ENCODE measurements around the gene B9D1. TPM values are rescaled to one million over a fixed set of nuclear protein-coding genes. Genes with fewer than 3 reads are reported as not detected.

The B9D1 gene
- polyA plus RNA-seq, 3 donors = 1.0 TPM; not detected in 2

DNA sequence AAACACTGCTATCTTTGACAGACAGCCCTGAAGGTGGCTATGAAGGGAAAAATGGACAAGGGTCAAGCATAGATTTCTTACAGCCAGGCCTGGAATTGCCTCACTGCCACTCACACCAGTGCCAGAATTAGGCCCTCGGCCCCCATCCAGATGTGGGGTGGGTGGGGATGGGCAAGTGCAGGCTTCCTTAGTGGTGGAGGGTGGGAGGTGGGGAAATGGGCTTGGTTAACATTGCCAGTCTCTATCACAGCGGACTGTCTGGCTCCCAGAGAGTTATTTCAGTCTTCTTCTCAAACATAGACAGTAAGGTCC is 24.9 kb downstream of the B9D1 start:
- no peak overlapping the region for H3K27ac Mint-ChIP-seq
- TF ChIP-seq, protein P1, sequence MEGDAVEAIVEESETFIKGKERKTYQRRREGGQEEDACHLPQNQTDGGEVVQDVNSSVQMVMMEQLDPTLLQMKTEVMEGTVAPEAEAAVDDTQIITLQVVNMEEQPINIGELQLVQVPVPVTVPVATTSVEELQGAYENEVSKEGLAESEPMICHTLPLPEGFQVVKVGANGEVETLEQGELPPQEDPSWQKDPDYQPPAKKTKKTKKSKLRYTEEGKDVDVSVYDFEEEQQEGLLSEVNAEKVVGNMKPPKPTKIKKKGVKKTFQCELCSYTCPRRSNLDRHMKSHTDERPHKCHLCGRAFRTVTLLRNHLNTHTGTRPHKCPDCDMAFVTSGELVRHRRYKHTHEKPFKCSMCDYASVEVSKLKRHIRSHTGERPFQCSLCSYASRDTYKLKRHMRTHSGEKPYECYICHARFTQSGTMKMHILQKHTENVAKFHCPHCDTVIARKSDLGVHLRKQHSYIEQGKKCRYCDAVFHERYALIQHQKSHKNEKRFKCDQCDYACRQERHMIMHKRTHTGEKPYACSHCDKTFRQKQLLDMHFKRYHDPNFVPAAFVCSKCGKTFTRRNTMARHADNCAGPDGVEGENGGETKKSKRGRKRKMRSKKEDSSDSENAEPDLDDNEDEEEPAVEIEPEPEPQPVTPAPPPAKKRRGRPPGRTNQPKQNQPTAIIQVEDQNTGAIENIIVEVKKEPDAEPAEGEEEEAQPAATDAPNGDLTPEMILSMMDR (IDR thresholded peaks at IDR 0.05) = no peak
- Histone ChIP-seq H3K9me3 (replicated peaks in 1 of 2; ENCODE audit: control insufficient read depth in 1 of 2, insufficient read depth in 1 of 2, low read length in 2 of 2) (no peaks in the 10 kb centered on the region), H3K27ac (ENCODE audit: low read depth in 1 of 2, low read length in 2 of 2) (no peak overlapping the region), H3K36me3 (replicated peaks in 1 of 2; ENCODE audit: control insufficient read depth in 1 of 2, insufficient read depth in 2 of 2, low read length in 2 of 2) (no peaks in the 10 kb centered on the region), H3K4me1 (ENCODE audit: control insufficient read depth in 1 of 2, insufficient read depth in 2 of 2, low read length in 2 of 2) (no peaks in the 10 kb centered on the region), H2AFZ (ENCODE audit: insufficient read depth, low read depth, low read length, poor library complexity, severe bottlenecking) (no peak overlapping the region), H3K27me3 (ENCODE audit: control insufficient read depth in 2 of 2, insufficient read depth in 2 of 2, low read length in 2 of 2) (peaks cover 0 to 41% of the 10 kb centered on the region in 2 donors), H3K4me3 (replicated peaks in 1 of 3; ENCODE audit: low read depth in 2 of 3, low read length in 3 of 3) (no peak overlapping the region), H3K4me2 (replicated peaks; ENCODE audit: extremely low read depth, low read length, poor library complexity, severe bottlenecking) (no peak overlapping the region), H3K79me2 (ENCODE audit: insufficient read depth, low read length) (no peaks in the 10 kb centered on the region), H4K20me1 (ENCODE audit: insufficient read depth, low read length) (no peaks in the 10 kb centered on the region), H3K9ac (ENCODE audit: insufficient read depth, low read length, poor library complexity, severe bottlenecking) (no peak overlapping the region)
- H3K4me1 Mint-ChIP-seq = no peaks in the 10 kb centered on the region
- H3K9me3 Mint-ChIP-seq = peaks cover 0 to 3% (median 0%) of the 10 kb centered on the region in 7 donors
- H3K36me3 Mint-ChIP-seq = no peaks in the 10 kb centered on the region
- no CpG with 5 or more reads among the region's 2 CpGs for WGBS (ENCODE audit: insufficient coverage)
- DNase-seq = no peak
- peak overlapping the region in 1 of 2 donors; percentile 39 for H3K4me3 Mint-ChIP-seq
- intact Hi-C loops (cut with micrococcal nuclease) = loop anchor here in 1 of 2 donors (5.0 kb wide), 1 partner anchor 40 kb away; no protein-coding TSS in a partner anchor
- H3K27me3 Mint-ChIP-seq (ENCODE audit: low read depth in 3 of 3) = peaks cover 25 to 57% (median 27%) of the 10 kb centered on the region in 3 donors

DNA sequence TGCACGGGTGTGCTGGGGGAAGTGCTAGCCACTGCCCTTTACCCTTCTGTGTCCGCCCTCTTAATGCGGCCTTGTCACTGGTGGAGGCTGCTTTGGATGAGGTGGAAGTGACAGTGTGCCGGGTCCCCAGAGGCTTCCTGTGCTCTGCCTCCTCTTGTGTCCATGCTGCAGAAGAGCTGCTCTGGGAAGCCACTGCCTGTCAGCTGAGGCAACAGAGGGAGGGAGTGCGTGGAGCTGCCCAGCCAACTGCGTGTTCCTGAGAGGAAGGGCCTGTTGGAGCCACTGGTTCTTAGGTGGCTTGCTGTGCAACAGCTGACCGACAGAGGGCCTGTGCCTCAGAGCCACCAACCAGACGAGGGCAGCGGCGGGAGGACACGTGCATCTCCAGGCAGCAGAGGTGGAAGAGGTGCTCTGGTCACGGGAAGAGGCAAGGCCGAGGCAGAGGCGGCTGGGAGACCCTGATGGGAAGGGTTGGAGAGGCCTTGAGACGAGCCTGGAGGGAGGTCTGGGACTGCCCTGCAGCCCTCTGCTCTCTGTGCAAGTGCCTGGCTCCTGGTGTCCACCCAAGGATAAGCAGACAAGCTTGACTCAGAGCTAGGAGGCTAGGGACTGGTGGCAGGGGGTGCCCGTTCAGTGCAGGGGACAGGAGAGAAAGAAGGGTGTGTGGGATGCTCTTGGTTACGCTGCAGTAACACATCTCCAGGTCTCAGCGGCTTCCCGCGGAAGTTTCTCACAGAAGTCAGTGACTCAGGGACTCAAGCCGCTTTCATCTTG is 25.4 kb downstream of the B9D1 start:
- Histone ChIP-seq H3K27ac (ENCODE audit: low read depth in 1 of 2, low read length in 2 of 2) (no peak overlapping the region), H3K4me3 (replicated peaks in 1 of 3; ENCODE audit: low read depth in 2 of 3, low read length in 3 of 3) (no peak overlapping the region), H3K9ac (ENCODE audit: insufficient read depth, low read length, poor library complexity, severe bottlenecking) (no peak overlapping the region), H2AFZ (ENCODE audit: insufficient read depth, low read depth, low read length, poor library complexity, severe bottlenecking) (no peak overlapping the region), H3K79me2 (ENCODE audit: insufficient read depth, low read length) (no peaks in the 10 kb centered on the region), H3K9me3 (replicated peaks in 1 of 2; ENCODE audit: control insufficient read depth in 1 of 2, insufficient read depth in 1 of 2, low read length in 2 of 2) (no peaks in the 10 kb centered on the region), H3K27me3 (ENCODE audit: control insufficient read depth in 2 of 2, insufficient read depth in 2 of 2, low read length in 2 of 2) (peaks cover 0 to 46% of the 10 kb centered on the region in 2 donors), H3K36me3 (replicated peaks in 1 of 2; ENCODE audit: control insufficient read depth in 1 of 2, insufficient read depth in 2 of 2, low read length in 2 of 2) (no peaks in the 10 kb centered on the region), H4K20me1 (ENCODE audit: insufficient read depth, low read length) (no peaks in the 10 kb centered on the region), H3K4me2 (replicated peaks; ENCODE audit: extremely low read depth, low read length, poor library complexity, severe bottlenecking) (no peak overlapping the region), H3K4me1 (ENCODE audit: control insufficient read depth in 1 of 2, insufficient read depth in 2 of 2, low read length in 2 of 2) (no peaks in the 10 kb centered on the region)
- WGBS (ENCODE audit: insufficient coverage) = 91% methylated on average over 20 of the region's 21 CpGs
- intact Hi-C loops (cut with micrococcal nuclease) = loop anchor here in 1 of 2 donors (5.0 kb wide), 1 partner anchor 40 kb away; no protein-coding TSS in a partner anchor
- Mint-ChIP-seq H3K9me3 (peaks cover 0 to 3% (median 0%) of the 10 kb centered on the region in 7 donors), H3K36me3 (no peaks in the 10 kb centered on the region), H3K27me3 (ENCODE audit: low read depth in 3 of 3) (peaks cover 28 to 56% (median 29%) of the 10 kb centered on the region in 3 donors), H3K4me1 (no peaks in the 10 kb centered on the region), H3K27ac (no peak overlapping the region), H3K4me3 (peak overlapping the region in 1 of 2 donors; percentile 55)
- TF ChIP-seq, protein P1 (IDR thresholded peaks at IDR 0.05) = no peak
- peak in 1 of 3 donors; percentile 2 for DNase-seq
